Activated B cell treated with CpG ODN at 0.5 μM for 24 hours (primary cell): Measurements from ENCODE around the gene PCNT. TPM values are rescaled to one million over a fixed set of nuclear protein-coding genes. Genes with fewer than 3 reads are reported as not detected.

Experiments used
- ATAC-seq: fragments of 200-7000 bp; cut with Tn5 transposase; one replicate; pipeline ENCODE4 v1.10.0; 2021; ENCODE audit warnings: low read depth, mild to moderate bottlenecking, moderate library complexity
- CTCF ChIA-PET: fragments of 350-600 bp; sonication (Branson Sonifier 250); formaldehyde crosslinking; loops from one replicate; lab custom pipeline; 2021; ENCODE audit warnings: antibody characterized with exemption; lab: Charles Lee
- POLR2A ChIA-PET: fragments of 350-600 bp; sonication (Branson Sonifier 250); formaldehyde crosslinking; loops from one replicate; lab custom pipeline; 2021; ENCODE audit warnings: antibody characterized with exemption; lab: Charles Lee
- DNase-seq: peaks from one replicate; pipeline ENCODE4 v3.0.0; 2022
- H3K27ac Mint-ChIP-seq: one replicate; pipeline ENCODE4 v1.8.0; 2020; ENCODE audit warnings: mixed read lengths
- H3K27me3 Mint-ChIP-seq: one replicate; pipeline ENCODE4 v1.8.0; 2021; ENCODE audit warnings: mixed read lengths
- H3K36me3 Mint-ChIP-seq: one replicate; pipeline ENCODE4 v1.8.0; 2021; ENCODE audit warnings: low read depth, mixed read lengths
- H3K4me1 Mint-ChIP-seq: one replicate; pipeline ENCODE4 v1.8.0; 2021; ENCODE audit warnings: mixed read lengths
- H3K4me3 Mint-ChIP-seq: one replicate; pipeline ENCODE4 v1.8.0; 2020; ENCODE audit warnings: mild to moderate bottlenecking, mixed read lengths
- H3K9me3 Mint-ChIP-seq: one replicate; pipeline ENCODE4 v1.8.0; 2020; ENCODE audit warnings: mixed read lengths
- intact Hi-C: fragments of 100-400 bp; cut with micrococcal nuclease; formaldehyde crosslinking; loops from one replicate; pipeline ENCODE4 v1.15.1; 2024
- total RNA-seq: library from RNA; stranded (reverse); gene quantifications from 2 replicates; pipeline ENCODE4 v1.2.3, GENCODE V29; 2022
- TF ChIP-seq, protein P1 (sequence below): fragments of 200-600 bp; IDR thresholded peaks from one replicate; pipeline ENCODE4 v1.8.0; 2022; ENCODE audit warnings: antibody characterized with exemption, mild to moderate bottlenecking

The PCNT gene
- total RNA-seq, 1 donor from 2014 or later, result 39.7 TPM

DNA sequence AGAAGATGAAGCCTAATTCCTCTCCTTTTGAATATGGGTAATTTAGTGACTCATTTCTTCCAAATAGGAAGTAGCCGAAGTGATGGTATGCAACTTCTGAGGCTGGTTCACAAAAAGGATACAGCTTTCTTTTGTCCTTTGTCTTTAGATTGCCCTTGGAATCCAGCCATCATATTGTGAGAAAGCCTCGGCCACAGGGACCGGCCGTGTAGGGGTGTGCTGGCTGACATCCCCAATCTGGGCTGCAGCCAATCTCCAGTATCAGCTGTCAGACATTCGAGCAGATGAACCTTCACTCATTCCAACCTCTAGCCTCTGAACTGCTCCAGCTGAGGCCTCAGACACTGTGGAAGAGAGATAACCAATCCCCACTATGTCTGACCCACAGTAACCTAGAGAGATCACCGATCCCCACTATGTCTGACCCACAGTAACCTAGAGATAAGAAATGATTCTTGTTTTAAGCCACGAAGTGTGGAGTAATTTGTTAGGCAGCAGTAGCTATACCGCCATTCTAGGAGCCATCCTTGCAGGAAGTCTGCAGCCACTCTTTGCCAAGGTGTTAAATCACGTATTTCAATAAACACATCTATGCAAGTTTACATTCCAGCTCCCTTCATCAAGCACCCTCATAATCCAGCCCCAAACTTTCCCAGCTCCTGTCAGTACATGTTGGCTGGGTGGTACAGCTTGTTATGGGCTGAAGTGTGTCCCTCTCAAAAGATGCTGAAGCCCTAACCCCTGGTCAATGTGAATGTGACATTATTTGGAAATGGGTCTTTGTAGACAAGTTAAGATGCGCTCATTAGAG, 131.8 kb downstream of the PCNT start:
- Mint-ChIP-seq H3K9me3 (no peaks in the 10 kb centered on the region), H3K4me1 (peaks cover 27% of the 10 kb centered on the region), H3K27me3 (no peaks in the 10 kb centered on the region), H3K4me3 (peak overlapping the region; percentile 7), H3K27ac (no peak overlapping the region), H3K36me3 (peaks cover 12% of the 10 kb centered on the region)
- ATAC-seq, result no peak
- ChIA-PET CTCF (no interaction called here), POLR2A (no interaction called here)
- TF ChIP-seq, protein P1, sequence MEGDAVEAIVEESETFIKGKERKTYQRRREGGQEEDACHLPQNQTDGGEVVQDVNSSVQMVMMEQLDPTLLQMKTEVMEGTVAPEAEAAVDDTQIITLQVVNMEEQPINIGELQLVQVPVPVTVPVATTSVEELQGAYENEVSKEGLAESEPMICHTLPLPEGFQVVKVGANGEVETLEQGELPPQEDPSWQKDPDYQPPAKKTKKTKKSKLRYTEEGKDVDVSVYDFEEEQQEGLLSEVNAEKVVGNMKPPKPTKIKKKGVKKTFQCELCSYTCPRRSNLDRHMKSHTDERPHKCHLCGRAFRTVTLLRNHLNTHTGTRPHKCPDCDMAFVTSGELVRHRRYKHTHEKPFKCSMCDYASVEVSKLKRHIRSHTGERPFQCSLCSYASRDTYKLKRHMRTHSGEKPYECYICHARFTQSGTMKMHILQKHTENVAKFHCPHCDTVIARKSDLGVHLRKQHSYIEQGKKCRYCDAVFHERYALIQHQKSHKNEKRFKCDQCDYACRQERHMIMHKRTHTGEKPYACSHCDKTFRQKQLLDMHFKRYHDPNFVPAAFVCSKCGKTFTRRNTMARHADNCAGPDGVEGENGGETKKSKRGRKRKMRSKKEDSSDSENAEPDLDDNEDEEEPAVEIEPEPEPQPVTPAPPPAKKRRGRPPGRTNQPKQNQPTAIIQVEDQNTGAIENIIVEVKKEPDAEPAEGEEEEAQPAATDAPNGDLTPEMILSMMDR, result no peak
- no peak for DNase-seq
- intact Hi-C loops, result loop anchor here (5.0 to 10.0 kb wide), 2 partner anchors 49 to 893 kb away; no protein-coding TSS in a partner anchor

DNA sequence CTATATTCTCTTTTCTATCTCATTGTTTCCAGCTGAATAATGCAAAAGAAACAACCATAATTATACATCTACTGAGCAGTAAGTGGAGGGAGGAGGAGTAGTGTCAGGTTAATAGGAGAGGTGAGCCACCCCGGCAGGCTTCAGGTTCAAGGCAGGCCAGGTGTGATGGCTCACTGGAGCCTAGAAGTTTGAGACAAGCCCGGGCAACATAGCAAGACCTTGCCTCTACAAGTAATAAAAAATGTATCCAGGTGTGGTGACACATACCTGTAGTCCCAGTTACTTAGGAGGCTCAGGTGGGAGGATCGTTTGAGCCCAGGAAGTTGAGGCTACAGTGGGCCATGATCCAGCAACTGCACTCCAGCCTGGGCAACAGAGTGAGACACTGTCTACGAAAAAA, 132.8 kb downstream of the PCNT start:
- no peaks in the 10 kb centered on the region for H3K9me3 Mint-ChIP-seq
- H3K27me3 Mint-ChIP-seq, result no peaks in the 10 kb centered on the region
- intact Hi-C loops, result loop anchor here (5.0 to 10.0 kb wide), 2 partner anchors 48 to 894 kb away; no protein-coding TSS in a partner anchor
- no peak for DNase-seq
- TF ChIP-seq, protein P1, result no peak
- POLR2A ChIA-PET, result no interaction called here
- peaks cover 27% of the 10 kb centered on the region for H3K4me1 Mint-ChIP-seq
- H3K27ac Mint-ChIP-seq, result no peak overlapping the region
- CTCF ChIA-PET, result no interaction called here
- ATAC-seq, result no peak
- H3K4me3 Mint-ChIP-seq, result peak overlapping the region; percentile 20
- H3K36me3 Mint-ChIP-seq, result peaks cover 12% of the 10 kb centered on the region

DNA sequence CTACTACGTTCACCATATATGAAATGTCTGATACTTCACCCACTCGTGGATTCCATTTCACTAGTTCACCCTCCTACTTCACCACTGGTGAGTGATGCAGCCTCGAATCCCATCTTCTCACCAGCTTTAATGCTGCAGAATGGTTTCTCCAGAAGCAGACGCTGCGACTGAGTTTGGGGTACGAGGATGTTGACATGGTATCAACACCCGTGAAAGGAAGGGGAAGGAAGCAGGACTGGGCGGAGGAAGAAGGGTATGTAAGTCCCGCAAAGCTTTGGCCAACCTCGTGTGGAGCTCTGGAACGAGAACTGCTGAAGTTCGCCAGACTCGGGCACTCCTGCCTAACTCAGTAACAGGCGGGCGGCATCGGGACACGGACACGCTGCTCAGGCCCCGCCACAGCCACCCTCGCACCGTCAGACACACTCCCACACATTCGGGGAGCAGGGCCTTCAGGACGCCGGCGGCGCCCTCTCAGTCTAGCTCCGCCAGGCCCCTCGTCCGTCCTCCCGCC, 133.9 kb downstream of the PCNT start:
- Mint-ChIP-seq H3K4me1 (peaks cover 25% of the 10 kb centered on the region), H3K9me3 (no peaks in the 10 kb centered on the region), H3K27me3 (no peaks in the 10 kb centered on the region), H3K36me3 (peaks cover 9% of the 10 kb centered on the region), H3K4me3 (peak overlapping the region; percentile 88), H3K27ac (peak overlapping the region; percentile 88)
- POLR2A ChIA-PET, result interaction anchor here (0.5 to 1.1 kb wide), 5 partner anchors 14 to 314 kb away, joined by 3 to 4 read pairs (median 3); no protein-coding TSS in a partner anchor
- intact Hi-C loops, result loop anchor here (1.0 to 10.0 kb wide), 7 partner anchors 47 to 896 kb away; partner anchors contain the start of genes LSS, PCNT and YBEY
- ATAC-seq, result peak; percentile 2
- TF ChIP-seq, protein P1, result no peak
- CTCF ChIA-PET, result no interaction called here
- DNase-seq, result no peak

DNA sequence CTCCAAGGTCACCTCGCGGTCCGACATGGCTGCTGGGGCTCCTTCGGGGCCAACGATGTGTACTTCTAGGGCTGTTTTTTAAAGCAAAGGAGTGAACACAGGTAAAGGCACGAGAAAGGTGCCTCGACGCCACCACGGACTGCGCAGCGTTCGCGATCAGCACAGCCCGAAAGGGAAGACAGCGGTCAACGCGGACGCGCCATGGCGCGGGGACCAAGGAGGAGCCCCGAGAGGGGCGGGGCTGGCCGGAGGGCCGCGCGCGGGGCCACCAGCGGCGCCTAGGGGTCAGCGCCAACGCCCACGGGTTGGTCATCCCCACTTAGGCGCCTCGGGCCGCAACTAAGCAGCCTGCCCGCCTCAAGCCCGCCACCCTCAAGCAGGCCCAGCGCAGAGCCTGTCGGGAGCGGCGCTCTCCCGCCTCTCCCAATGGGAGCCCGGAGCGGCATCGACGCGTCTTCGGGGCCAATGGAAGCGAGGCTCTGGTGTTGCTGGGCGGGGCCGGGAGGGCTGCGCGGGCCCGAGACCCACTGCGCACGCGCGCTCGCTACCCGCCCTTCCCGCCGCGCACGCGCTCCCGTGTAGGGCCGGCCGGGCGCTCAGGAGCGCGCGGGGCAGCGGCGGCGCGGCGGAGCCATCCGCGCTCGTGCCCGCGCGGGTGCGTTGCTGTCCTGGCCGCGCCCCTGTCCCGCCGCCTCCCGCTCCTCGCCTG, 134.5 kb downstream of the PCNT start, which contains the start of gene DIP2A:
DIP2A (plus strand) TSS at position 577 of the 709 bp plus-strand sequence. CDS start 241 bp downstream, outside the sequence.
- no peaks in the 10 kb centered on the region for H3K27me3 Mint-ChIP-seq
- H3K9me3 Mint-ChIP-seq, result no peaks in the 10 kb centered on the region
- ChIA-PET CTCF (no interaction called here), POLR2A (interaction anchor here (0.5 to 1.4 kb wide), 5 partner anchors 45 to 315 kb away, joined by 3 to 9 read pairs (median 3); partner anchors contain the start of gene PRMT2)
- peak within 1 kb of the TSS; percentile 88 for H3K4me3 Mint-ChIP-seq
- intact Hi-C loops, result loop anchor here (1.0 to 10.0 kb wide), 7 partner anchors 46 to 896 kb away; partner anchors contain the start of genes LSS, PCNT and YBEY
- DNase-seq (peak; percentile 95), ATAC-seq (peak; percentile 98)
- peak within 1 kb of the TSS; percentile 88 for H3K27ac Mint-ChIP-seq
- peaks cover 15% of the 10 kb centered on the region for H3K36me3 Mint-ChIP-seq
- H3K4me1 Mint-ChIP-seq, result peaks cover 25% of the 10 kb centered on the region
- TF ChIP-seq, protein P1, result no peak
